Vagina (tissue), 2 donors: ENCODE measurements around the gene HM13.

Experiments
- CTCF ChIP-seq, 3 experiments: fragments of 450-650 bp in 2 of 3; fragments of 200-600 bp in 1 of 3; sonication (generic) in 1 of 3; IDR thresholded peaks; one replicate each; pipeline ENCODE4 v1.5.1; 2017 to 2019; ENCODE audit warnings: antibody characterized with exemption in 3 of 3, mild to moderate bottlenecking in 2 of 3, moderate library complexity in 2 of 3
- POLR2AphosphoS5 ChIP-seq, 2 donors: sonication (generic); formaldehyde crosslinking; IDR thresholded peaks; one replicate each; pipeline ENCODE4 v1.9.0; 2017; ENCODE audit warnings: antibody characterized with exemption in 2 of 2, mild to moderate bottlenecking in 2 of 2, low read depth in 1 of 2; ENCODE audit not compliant: insufficient read depth in 1 of 2

GRCh38 chr20:31576751-31577150, 62.5 kb downstream of the HM13 start:
- TF ChIP-seq CTCF (IDR thresholded peaks at IDR 0.05), result no peak
- TF ChIP-seq POLR2AphosphoS5 (IDR thresholded peaks at IDR 0.05; ENCODE audit: insufficient read depth in 1 of 2, low read depth in 1 of 2), result no peak
